B cell (primary cell): Measurements from ENCODE around the gene ABLIM1.

ENCODE experiments used
- CTCF ChIP-seq: fragments of 200-600 bp; IDR thresholded peaks from one replicate; pipeline ENCODE4 v1.8.0; 2022; ENCODE audit warnings: antibody characterized with exemption, mild to moderate bottlenecking
- EZH2 ChIP-seq: IDR thresholded peaks from 2 replicates; pipeline ENCODE4 v1.6.1; 2012; ENCODE audit warnings: borderline replicate concordance, low read depth, mild to moderate bottlenecking, moderate library complexity, low read length; ENCODE audit not compliant: insufficient read depth, poor library complexity, severe bottlenecking

- TF ChIP-seq EZH2 = no peak
- TF ChIP-seq CTCF = no peak
Observed at GRCh38 chr10:114386452-114386851, 271.6 kb downstream of the ABLIM1 start.
